HK-2 (cell line): ENCODE results near the gene MYOD1.

Source experiments
- DNase-seq: peaks from one replicate; pipeline ENCODE4 v3.0.0-alpha.2; 2018; ENCODE audit not compliant: unreplicated experiment

The MYOD1 gene

GRCh38 chr11:17702876-17703275 lies 16.5 kb upstream of the MYOD1 start:
- no peak for DNase-seq

DNA sequence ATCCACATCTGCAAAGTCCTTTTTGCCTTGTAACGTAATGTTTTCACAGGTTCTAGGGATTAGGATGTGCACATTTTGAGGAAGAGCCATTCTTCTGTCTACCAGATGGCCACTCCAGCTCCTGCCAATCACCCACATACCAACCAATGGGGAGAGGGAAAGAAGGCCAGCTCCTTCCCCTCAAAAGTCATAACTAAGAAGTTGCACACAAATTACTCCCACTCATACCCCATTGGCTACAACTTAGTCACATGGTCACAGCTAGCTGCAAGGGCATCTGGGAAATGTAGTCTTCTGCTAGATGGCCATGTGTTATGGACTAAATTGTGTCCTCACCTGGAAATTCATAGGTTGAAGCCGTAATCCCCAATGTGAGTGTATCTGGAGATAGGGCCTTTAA lies 15.4 kb upstream of the MYOD1 start:
- DNase-seq: no peak

DNA sequence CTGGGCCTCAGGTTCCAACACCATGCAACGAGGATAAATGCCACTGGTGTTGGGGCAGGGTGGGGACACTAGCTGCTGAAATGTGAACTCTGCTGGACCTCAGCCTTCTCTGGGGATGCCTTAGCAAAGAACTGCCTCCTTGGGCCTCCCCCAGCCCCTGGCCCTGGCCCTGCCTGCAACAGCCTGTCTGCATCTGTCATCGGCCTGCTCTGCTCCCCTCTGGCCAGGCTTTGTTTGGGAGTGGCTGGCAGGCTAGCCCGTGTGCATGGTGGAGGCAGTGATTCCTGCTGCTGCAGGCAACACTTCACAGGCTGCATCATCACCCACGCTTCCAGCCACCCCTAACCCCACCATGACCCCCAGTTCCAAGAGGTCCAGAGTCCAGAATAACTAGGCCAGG lies 11.5 kb upstream of the MYOD1 start:
- no peak for DNase-seq

DNA sequence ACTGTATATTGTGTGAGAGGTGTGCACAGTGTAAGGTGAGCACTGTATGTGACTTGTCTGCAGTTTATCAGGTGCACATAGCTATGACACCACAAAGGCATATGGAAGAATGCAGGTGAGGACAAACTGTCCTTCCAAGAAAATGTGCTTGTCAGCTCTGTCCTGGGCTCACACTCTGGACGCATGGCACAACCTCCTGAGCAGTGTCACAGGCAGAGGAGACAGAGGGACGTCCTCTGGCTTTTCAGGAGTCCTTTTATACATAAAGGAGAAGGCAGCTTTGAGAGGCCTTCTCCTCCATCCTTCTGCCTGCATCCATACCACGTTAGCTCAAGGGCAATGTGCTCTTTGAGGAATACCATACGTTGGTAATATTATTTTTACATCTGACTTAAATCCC lies 7.5 kb upstream of the MYOD1 start:
- DNase-seq: no peak

DNA sequence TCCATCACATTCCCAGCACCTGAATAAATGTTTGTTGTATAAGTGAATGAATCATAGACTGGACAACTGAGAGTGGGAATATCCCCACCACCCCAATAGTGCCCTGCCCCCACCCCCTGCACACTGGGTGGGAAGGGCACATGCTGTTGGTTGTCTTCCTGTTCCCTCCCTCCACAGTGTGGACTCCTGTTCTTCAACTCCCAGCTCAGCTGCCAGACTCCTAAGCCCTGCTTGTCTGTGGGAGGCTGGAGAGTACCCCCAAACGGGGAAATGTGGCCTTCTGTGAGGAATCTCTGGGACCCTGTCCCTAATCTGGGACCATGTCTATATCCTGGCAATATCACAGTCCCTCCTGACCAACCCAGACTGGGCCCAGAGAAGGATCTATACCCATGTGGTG lies 5.5 kb upstream of the MYOD1 start:
- DNase-seq: no peak

- no peak for DNase-seq
These were observed 5.0 kb upstream of the MYOD1 start for GRCh38 chr11:17714356-17714854.

DNA sequence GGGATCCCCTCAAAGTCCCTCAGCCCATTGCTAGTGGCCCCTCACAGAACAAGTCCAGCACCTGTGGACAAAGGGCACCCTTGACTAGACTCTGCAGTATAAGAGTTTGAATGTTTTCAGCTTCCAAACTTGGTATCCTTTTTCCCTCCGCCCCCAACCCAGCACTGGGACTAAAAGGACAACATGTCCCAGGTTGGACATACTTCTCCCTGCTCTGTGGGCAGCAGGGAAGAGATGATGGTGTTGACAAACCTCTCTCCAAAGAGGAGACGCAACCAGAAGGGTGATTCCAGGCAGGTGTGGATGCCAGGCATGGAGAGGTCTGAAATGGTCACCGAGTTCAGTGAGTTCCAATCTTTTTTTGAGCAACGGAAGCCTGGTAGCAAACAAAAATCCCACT lies 4.5 kb upstream of the MYOD1 start:
- no peak for DNase-seq

- no peak for DNase-seq
These were observed 2.6 kb upstream of the MYOD1 start for GRCh38 chr11:17716807-17717206.

- DNase-seq: no peak
These were observed 1.4 kb upstream of the MYOD1 start for GRCh38 chr11:17718015-17718414.

- DNase-seq: no peak
These were observed 835 bp upstream of the MYOD1 start for GRCh38 chr11:17718510-17718962.

DNA sequence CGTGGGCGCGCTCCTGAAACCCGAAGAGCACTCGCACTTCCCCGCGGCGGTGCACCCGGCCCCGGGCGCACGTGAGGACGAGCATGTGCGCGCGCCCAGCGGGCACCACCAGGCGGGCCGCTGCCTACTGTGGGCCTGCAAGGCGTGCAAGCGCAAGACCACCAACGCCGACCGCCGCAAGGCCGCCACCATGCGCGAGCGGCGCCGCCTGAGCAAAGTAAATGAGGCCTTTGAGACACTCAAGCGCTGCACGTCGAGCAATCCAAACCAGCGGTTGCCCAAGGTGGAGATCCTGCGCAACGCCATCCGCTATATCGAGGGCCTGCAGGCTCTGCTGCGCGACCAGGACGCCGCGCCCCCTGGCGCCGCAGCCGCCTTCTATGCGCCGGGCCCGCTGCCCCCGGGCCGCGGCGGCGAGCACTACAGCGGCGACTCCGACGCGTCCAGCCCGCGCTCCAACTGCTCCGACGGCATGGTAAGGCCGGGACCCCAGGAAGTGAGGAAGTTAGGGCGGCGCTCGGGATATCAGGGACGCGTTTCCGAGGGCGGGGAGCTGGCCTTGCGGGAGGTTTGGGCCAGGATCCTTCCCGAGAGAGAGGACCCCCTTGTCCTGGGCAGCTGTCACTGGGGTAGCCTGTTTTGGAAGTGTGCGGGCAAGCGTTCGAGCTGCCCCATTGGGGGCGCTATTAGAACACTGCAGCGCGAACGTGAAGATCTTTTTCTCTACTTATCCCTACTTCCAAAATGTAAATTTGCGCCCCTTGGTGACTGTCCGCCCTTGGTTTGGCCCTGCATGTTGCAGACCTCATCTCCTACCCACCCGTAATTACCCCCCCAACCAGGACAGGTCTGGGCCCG lies 796 bp downstream of the MYOD1 start:
- DNase-seq: no peak

DNA sequence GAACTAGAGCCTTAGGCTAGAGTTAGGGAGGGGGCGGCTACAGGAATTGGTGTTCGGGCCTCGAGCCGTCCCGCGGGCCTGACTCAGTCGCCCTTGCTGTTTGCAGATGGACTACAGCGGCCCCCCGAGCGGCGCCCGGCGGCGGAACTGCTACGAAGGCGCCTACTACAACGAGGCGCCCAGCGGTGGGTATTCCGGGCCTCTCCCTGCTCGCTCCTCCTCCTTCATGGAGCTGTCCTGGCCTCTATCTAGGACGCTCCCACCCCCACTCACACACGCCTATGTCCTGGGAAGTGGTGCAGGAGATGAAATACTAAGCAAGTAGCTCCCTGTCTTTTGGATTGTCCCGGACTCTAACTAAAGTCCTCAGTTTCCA lies 1.4 kb downstream of the MYOD1 start:
- no peak for DNase-seq

DNA sequence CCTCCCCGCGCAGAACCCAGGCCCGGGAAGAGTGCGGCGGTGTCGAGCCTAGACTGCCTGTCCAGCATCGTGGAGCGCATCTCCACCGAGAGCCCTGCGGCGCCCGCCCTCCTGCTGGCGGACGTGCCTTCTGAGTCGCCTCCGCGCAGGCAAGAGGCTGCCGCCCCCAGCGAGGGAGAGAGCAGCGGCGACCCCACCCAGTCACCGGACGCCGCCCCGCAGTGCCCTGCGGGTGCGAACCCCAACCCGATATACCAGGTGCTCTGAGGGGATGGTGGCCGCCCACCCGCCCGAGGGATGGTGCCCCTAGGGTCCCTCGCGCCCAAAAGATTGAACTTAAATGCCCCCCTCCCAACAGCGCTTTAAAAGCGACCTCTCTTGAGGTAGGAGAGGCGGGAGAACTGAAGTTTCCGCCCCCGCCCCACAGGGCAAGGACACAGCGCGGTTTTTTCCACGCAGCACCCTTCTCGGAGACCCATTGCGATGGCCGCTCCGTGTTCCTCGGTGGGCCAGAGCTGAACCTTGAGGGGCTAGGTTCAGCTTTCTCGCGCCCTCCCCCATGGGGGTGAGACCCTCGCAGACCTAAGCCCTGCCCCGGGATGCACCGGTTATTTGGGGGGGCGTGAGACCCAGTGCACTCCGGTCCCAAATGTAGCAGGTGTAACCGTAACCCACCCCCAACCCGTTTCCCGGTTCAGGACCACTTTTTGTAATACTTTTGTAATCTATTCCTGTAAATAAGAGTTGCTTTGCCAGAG lies 2.0 kb downstream of the MYOD1 start:
- DNase-seq: no peak

DNA sequence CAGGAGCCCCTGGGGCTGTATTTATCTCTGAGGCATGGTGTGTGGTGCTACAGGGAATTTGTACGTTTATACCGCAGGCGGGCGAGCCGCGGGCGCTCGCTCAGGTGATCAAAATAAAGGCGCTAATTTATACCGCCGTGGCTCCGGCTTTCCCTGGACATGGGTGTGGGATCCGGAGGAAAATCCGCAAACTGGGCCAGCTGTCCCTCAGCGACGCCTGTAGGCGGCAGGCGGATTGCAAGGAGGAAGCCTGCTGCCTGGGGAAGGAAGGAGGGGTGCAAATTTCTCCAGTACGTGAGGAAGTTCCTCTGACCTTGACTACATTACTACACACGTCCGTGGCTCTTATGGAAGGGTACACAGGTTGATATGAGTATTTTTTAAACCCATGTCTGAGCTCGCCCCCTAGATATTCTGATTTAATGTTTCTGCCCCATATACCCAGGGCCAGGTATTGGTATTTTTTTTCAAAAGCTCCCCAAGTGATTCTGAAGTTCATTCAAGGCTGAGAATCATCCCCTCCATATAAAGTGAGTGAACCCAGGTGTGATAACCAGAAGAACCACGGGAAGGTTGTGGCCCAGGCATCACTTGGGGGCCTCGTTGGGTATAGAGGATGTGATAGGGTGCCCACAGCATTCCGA lies 2.8 kb downstream of the MYOD1 start:
- no peak for DNase-seq

DNA sequence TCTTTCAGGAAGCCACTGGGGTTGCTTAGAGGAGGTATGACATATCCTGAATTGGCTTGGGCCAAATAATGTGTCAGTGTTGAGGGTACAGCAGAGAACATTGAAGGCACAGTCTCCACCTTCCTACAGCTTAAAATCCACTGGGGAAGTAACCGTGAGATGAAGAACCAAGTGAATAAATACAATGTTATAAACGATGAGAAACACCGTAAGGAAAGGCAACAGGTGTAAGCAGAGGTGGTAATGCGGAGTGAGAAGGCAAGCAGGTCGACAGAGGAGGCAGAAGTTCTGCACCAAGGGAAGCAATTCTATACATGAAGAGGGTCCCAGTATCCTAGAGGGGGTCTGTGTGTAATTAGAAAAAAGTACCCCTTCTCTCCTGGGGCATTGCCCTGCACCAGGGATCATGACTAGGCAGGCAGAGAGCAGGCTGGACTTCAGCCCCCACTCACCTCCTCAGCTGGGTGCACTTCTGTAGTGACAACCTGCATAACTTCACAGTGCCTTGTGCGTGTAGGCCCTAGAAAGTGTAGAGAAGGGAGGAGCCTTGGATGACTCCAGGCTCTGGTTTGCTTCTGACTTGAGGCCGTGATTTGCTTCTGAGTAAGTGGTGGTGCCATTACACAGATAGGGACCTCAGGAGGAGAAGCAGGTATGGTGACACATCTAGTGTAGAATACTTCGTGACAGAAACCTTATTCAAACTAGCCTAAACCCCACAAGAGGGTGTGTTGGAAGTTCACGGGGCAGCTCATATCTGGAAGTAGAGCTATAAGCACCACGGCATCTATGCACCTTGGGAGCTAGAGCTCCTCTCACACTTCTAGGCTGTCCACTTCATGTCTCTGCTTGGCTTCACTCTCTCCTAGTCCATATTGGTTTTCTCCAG lies 4.9 kb downstream of the MYOD1 start:
- no peak for DNase-seq

DNA sequence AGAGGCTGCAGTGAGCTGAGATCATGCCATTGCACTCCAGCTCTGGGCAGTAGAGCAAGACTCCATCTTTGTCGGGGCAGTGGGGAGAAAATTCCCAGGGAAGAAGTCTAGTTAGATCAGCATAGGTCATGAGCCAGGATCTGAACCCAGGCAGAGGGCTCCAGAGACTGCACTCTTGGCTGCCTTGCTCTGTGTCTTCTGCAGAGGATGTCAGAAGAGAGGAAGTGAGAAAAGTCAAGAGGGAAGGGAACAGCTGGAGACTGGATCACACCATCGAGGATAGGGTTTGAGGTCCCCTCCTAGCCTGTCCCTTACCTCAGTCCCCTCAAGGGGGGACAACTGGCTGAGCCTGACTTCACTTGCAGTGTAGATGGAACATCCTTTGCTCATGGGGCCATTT lies 5.8 kb downstream of the MYOD1 start:
- DNase-seq: no peak

DNA sequence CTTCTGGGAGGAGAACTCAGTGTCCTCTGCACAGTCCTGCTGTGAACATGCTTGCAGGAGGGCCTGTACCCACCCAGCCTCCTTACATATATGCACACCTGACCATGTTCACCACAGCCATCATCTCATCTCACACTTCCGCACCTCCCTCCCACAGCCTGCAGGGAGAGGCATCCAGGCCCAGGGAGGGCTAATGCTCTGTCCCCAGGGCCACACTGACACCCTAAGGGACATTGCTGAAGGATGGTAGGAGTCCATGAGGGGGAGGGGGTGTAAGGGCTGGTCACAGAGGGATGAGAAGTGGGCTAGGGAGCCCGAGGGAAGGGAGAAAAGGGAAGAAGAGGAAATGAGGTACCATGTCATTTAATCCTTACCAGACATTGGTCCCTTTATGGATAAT lies 10.8 kb downstream of the MYOD1 start:
- no peak for DNase-seq

- DNase-seq: peak; percentile 72
These were observed 11.5 kb downstream of the MYOD1 start for GRCh38 chr11:17730608-17731462.

DNA sequence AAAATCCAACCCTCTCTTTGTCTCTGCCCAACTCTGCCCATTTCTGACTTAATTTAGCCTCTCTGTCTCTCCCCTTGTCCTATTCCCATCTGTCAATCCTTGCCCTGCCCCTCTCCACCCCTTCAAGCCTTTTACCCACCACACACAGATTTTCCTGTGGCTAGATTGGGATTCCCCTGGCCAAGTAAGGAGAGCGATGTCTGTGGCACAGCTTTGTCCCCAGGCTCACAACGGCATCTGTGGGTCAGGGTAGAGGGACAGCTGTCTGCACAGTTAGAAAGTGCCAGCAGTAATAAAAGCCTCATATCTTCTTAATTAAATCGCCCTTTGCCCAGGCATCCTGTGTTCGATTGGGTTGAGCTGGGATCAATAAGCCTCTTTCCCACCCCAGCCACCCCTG lies 13.9 kb downstream of the MYOD1 start:
- no peak for DNase-seq

DNA sequence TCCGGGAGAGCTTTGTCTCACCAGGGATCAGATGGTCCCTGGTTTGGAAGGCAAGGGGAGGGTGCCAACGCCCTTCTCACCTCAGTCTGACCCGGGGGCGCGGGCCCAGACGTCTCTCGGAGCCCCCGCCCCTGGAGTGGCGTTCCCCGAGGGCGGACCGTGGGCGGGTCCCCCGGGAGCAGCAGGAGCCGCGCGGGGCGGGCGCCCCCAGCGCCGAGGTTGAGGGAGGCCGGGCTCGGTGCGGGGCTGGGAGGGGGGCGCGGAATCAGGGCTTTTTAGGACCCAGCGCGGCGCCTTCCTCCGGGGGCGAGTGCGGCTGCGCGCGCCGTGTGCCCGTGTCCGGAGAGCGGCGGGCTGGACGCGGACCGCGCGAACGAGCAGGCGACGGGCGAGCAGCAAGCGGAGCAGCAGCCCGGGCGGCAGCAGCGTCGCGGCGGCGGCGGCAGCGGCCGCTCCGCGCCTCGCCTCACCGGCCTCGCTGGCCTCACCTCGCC lies 15.1 kb downstream of the MYOD1 start, which contains the start of gene KCNC1:
KCNC1 (plus strand) TSS at position 364 of the 494 bp plus-strand sequence. CDS start 1,222 bp downstream, outside the sequence.
- DNase-seq: peak; percentile 21
